Sigmoid colon (tissue), 7 donors: ENCODE data around the gene C1orf210. TPM values are rescaled to one million over a fixed set of nuclear protein-coding genes. Genes with fewer than 3 reads are reported as not detected.

ENCODE experiments used
- DNase-seq: peaks from one replicate; pipeline ENCODE4 v3.0.0-alpha.2; 2019
- H3K27ac ChIP-seq, 4 donors: fragments of 200-600 bp; sonication (generic); one replicate each; pipeline ENCODE4 v1.5.1; 2016 to 2019; ENCODE audit warnings: mild to moderate bottlenecking in 1 of 4
- H3K27me3 ChIP-seq, 3 donors: fragments of 200-600 bp; sonication (generic); one replicate each; pipeline ENCODE4 v1.5.1; 2019; ENCODE audit warnings: mild to moderate bottlenecking in 1 of 3
- H3K36me3 ChIP-seq, 4 donors: fragments of 200-600 bp; sonication (generic); one replicate each; pipeline ENCODE4 v1.5.1; 2016 to 2019
- H3K4me1 ChIP-seq, 4 donors: fragments of 200-600 bp; sonication (generic); one replicate each; pipeline ENCODE4 v1.5.1; 2017 to 2019
- H3K4me3 ChIP-seq, 4 donors: fragments of 200-600 bp; sonication (generic); one replicate each; pipeline ENCODE4 v1.5.1; 2017 to 2019; ENCODE audit warnings: mild to moderate bottlenecking in 2 of 4, moderate library complexity in 1 of 4
- H3K9me3 ChIP-seq, 4 donors: fragments of 200-600 bp in 3 of 4; sonication (generic) in 3 of 4; one replicate each; pipeline versions ENCODE4 v1.5.1 to v1.6.1; 2013 to 2019
- CTCF ChIP-seq, 4 experiments: fragments of 450-650 bp in 3 of 4; fragments of 200-600 bp in 1 of 4; IDR thresholded peaks; one replicate each; pipeline ENCODE4 v1.5.1; 2016 to 2019; ENCODE audit warnings: antibody characterized with exemption in 4 of 4, mild to moderate bottlenecking in 3 of 4, moderate library complexity in 2 of 4
- EP300 ChIP-seq, 4 donors: sonication (generic); formaldehyde crosslinking; IDR thresholded peaks; one replicate each; pipeline ENCODE4 v1.6.1; 2017; ENCODE audit warnings: antibody characterized with exemption in 4 of 4
- POLR2A ChIP-seq, 2 donors: fragments of 450-650 bp; IDR thresholded peaks; one replicate each; pipeline ENCODE4 v1.6.1; 2016; ENCODE audit warnings: antibody characterized with exemption in 2 of 2, mild to moderate bottlenecking in 2 of 2, moderate library complexity in 2 of 2
- POLR2AphosphoS5 ChIP-seq, 4 donors: sonication (generic); formaldehyde crosslinking; IDR thresholded peaks; one replicate each; pipeline ENCODE4 v1.6.1; 2017; ENCODE audit warnings: antibody characterized with exemption in 4 of 4
- WGBS, 2 donors: extraction: QIAGEN DNeasy Blood & Tissue Kit; methylation state at CpG; one replicate each; pipeline ENCODE4 v1.1.7; 2013; 5-methylcytosine and 5-hydroxymethylcytosine counted together
- intact Hi-C: fragments of 100-400 bp; cut with DNase I; formaldehyde crosslinking; loops from one replicate; pipeline ENCODE4 v1.15.1; 2023
- polyA plus RNA-seq, 3 donors: library from polyadenylated mRNA; stranded (reverse); fragments of 200-250 nt; gene quantifications; one replicate each; pipeline ENCODE4 v1.2.3, GENCODE V29; 2013
- total RNA-seq, 4 donors: library from RNA; depleted of rRNA; stranded (reverse); fragments of >200 nt; gene quantifications; one replicate each; pipeline ENCODE4 v1.1.0, GENCODE V29; 2016
- donor health status: healthy with polysubstance abuse.
- donor health status: Bipolar disorder and iron deficiency.
- donor health status: healthy.

C1orf210 gene
- total and polyA plus RNA-seq, 7 donors = 2.1 to 68.5 (median 54.4) TPM; not detected in 3

DNA sequence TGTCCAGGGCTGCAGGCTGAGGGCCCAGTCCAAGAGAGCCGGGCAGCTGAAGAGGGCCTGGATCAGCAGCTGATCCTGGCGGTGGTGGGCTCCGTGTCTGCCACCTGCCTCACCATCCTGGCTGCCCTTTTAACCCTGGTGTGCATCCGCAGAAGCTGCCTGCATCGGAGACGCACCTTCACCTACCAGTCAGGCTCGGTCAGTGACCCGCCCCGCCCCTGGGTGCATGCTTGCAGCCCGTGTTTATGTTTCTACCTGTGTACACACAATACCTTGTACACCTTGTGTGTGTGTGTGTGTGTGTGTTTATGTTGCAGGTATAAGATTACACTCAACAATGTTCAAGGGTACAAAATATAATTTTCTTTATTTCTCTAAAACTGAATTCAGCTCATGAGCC, 28.4 kb upstream of the C1orf210 start:
- Histone ChIP-seq H3K27ac (no peak overlapping the region), H3K27me3 (no peaks in the 10 kb centered on the region), H3K4me3 (no peak overlapping the region), H3K36me3 (no peaks in the 10 kb centered on the region), H3K4me1 (no peaks in the 10 kb centered on the region), H3K9me3 (no peaks in the 10 kb centered on the region)
- TF ChIP-seq CTCF (IDR thresholded peaks at IDR 0.05) = no peak
- no peak for TF ChIP-seq POLR2AphosphoS5 (IDR thresholded peaks at IDR 0.05)
- TF ChIP-seq POLR2A (IDR thresholded peaks at IDR 0.05) = no peak
- TF ChIP-seq EP300 (IDR thresholded peaks at IDR 0.05) = no peak
- no peak for DNase-seq
- 28 to 74% methylated on average over 10 of the region's 10 CpGs for WGBS, 2 donors
- intact Hi-C loops = no loop called here

DNA sequence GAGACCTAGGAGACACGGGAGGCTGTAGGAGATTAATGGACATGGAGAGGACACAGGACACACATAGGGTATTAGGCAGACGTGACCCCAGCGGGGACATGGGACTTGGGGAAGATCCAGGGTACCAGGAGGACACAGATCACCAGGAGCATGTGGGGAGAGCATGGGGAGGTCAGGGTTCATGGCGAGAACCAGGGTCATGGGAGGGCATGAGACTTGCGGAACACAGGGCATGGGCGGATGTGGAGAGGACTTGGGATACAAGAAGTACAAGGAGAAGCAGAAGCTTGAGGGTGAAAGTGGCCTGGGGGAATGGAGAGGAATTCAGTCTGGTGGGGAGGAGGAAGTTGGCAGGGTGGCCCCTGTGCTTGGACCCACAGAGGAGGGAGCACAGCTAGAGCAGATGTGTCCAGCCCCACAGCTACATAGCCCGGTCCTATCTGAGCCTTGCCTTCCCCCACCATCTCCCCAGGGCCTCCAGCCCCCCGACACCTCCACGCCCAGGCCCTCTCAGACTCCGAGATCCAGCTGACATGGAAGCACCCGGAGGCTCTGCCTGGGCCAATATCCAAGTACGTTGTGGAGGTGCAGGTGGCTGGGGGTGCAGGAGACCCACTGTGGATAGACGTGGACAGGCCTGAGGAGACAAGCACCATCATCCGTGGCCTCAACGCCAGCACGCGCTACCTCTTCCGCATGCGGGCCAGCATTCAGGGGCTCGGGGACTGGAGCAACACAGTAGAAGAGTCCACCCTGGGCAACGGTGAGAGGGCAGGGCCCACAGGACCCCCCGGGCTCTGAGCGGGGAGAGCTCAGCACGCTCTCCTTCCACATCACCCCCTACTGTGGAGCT, 27.5 kb upstream of the C1orf210 start:
- Histone ChIP-seq H3K36me3 (no peaks in the 10 kb centered on the region), H3K9me3 (no peaks in the 10 kb centered on the region), H3K4me3 (no peak overlapping the region), H3K27ac (no peak overlapping the region), H3K27me3 (no peaks in the 10 kb centered on the region), H3K4me1 (no peaks in the 10 kb centered on the region)
- no peak for TF ChIP-seq CTCF (IDR thresholded peaks at IDR 0.05)
- TF ChIP-seq EP300 (IDR thresholded peaks at IDR 0.05) = no peak
- no peak for DNase-seq
- intact Hi-C loops = no loop called here
- WGBS, 2 donors = 94 to 96% methylated on average over 24 of the region's 24 CpGs

GRCh38 chr1:43312212-43312623, 26.8 kb upstream of the C1orf210 start:
- 93 to 95% methylated on average over 19 of the region's 19 CpGs for WGBS, 2 donors
- Histone ChIP-seq H3K4me3 (no peak overlapping the region), H3K36me3 (no peaks in the 10 kb centered on the region), H3K27me3 (no peaks in the 10 kb centered on the region), H3K27ac (no peak overlapping the region), H3K4me1 (no peaks in the 10 kb centered on the region), H3K9me3 (no peaks in the 10 kb centered on the region)
- DNase-seq = no peak
- intact Hi-C loops = no loop called here
- TF ChIP-seq POLR2A (IDR thresholded peaks at IDR 0.05) (no peak), EP300 (IDR thresholded peaks at IDR 0.05) (no peak), CTCF (IDR thresholded peaks at IDR 0.05) (no peak), POLR2AphosphoS5 (IDR thresholded peaks at IDR 0.05) (no peak)

- Histone ChIP-seq H3K9me3 (no peaks in the 10 kb centered on the region), H3K27me3 (no peaks in the 10 kb centered on the region), H3K27ac (no peak overlapping the region), H3K36me3 (no peaks in the 10 kb centered on the region), H3K4me3 (no peak overlapping the region), H3K4me1 (no peaks in the 10 kb centered on the region)
- intact Hi-C loops = no loop called here
- DNase-seq = no peak
- WGBS, 2 donors = 93 to 96% methylated on average over 9 of the region's 9 CpGs
- no peak for TF ChIP-seq POLR2A (IDR thresholded peaks at IDR 0.05)
- TF ChIP-seq POLR2AphosphoS5 (IDR thresholded peaks at IDR 0.05) = no peak
- no peak for TF ChIP-seq EP300 (IDR thresholded peaks at IDR 0.05)
- TF ChIP-seq CTCF (IDR thresholded peaks at IDR 0.05) = no peak
Observed at GRCh38 chr1:43311521-43311920, 26.1 kb upstream of the C1orf210 start.
